Measurements from ENCODE around the gene RTP2.

Gene RTP2

DNA sequence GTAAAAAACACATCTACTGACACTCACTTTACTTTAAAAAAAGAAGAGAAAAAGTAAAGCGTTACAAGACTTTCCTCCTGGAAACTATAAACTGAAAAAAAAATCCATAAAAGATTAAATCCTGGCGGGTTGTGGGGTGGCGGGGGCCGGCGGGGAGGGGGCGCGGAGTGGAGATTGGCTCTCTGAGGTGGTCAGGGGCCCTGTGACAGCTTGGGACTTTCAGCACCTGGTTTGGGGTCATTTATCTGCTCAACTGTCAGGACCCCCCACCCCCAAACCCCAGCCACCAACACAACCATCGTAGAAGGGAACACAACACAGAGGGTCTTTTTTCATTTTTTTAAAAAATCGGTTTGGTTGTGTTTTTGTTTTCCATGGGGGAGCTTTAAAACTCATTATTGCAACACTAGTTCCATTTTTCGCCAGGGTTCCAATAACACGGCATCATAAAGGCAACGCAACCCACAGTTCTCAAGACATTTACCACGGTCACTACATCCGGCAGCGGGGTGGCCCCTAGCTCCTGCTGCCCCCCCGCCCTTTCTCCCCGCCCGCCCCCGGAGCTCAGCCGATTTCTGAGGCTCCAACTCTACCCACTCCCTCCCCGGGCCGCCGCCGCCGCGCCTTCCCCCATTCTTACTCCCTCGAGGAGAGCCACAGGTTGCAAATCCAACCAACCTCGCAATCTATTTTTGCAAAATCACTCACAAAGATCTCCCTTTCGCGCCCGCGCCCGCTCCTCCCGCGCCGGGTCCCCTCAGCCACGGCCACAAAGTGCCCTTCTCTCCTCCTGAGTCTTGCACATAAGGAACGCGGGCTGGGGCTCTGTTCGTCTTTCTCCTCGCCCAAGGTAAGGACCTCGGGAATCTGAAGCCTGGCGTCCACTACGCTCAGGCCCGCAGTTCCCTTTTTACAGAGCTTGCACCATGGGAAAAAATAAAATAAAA lies 41.1 kb upstream of the RTP2 start:
- Histone ChIP-seq H3K4me3 (ENCODE audit: low read depth, low read length) (peak overlapping the region; percentile 96), H3K36me3 (ENCODE audit: insufficient read depth, low read length) (no peaks in the 10 kb centered on the region), H2AFZ (ENCODE audit: low read length, unreplicated experiment) (no peak overlapping the region), H3K27ac (ENCODE audit: low read depth, low read length) (peak overlapping the region; percentile 97), H3K4me1 (ENCODE audit: control insufficient read depth, insufficient read depth, low read length, unreplicated experiment) (peaks cover 24% of the 10 kb centered on the region), H3K79me2 (ENCODE audit: control insufficient read depth, insufficient read depth, low read length, unreplicated experiment) (peaks cover 53% of the 10 kb centered on the region), H3K27me3 (ENCODE audit: insufficient read depth, low read length) (no peaks in the 10 kb centered on the region)

DNA sequence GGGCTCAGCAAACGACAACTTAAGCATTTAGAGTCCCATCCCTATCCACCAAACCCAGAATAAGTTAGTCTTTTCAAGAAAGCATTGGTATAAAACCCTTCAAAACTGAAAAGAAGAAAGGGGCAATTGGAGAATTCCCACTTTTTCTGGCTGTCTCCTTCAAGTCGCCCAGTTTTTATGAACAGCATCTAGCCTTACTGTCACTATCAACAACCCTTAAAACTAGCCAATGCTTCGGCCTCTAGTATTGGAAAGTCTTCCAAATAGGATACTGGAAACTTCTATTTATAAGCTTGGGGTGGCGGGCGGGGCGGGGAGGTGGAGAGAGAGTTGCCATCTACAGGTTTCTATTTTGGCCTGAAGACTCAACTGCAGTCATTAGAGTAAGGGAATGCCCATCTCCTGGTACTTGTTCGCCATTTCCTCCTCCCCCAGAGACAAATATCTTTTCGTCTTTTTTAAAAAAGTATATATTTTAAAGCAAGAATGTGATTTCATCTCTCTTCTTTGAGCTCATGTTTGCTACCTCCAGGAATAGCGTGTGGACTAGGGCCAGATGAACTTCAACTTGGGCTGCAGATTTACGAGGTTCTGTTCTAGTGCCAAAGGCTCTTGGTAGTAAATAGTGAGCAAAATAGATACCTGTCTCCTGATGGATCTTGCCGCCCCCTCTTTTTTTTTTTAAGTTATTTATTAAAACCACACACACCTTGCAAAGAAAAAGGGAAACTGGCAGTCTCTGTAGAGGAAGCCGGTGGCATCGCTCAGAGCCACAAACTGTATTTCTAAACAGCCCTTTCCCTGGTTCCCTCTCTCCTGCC lies 40.2 kb upstream of the RTP2 start:
- Histone ChIP-seq H3K79me2 (ENCODE audit: control insufficient read depth, insufficient read depth, low read length, unreplicated experiment) (peaks cover 62% of the 10 kb centered on the region), H3K27ac (ENCODE audit: low read depth, low read length) (peak overlapping the region; percentile 97), H3K27me3 (ENCODE audit: insufficient read depth, low read length) (no peaks in the 10 kb centered on the region), H3K4me3 (ENCODE audit: low read depth, low read length) (peak overlapping the region; percentile 96), H3K36me3 (ENCODE audit: insufficient read depth, low read length) (no peaks in the 10 kb centered on the region), H3K4me1 (ENCODE audit: control insufficient read depth, insufficient read depth, low read length, unreplicated experiment) (peaks cover 17% of the 10 kb centered on the region), H2AFZ (ENCODE audit: low read length, unreplicated experiment) (no peak overlapping the region)

DNA sequence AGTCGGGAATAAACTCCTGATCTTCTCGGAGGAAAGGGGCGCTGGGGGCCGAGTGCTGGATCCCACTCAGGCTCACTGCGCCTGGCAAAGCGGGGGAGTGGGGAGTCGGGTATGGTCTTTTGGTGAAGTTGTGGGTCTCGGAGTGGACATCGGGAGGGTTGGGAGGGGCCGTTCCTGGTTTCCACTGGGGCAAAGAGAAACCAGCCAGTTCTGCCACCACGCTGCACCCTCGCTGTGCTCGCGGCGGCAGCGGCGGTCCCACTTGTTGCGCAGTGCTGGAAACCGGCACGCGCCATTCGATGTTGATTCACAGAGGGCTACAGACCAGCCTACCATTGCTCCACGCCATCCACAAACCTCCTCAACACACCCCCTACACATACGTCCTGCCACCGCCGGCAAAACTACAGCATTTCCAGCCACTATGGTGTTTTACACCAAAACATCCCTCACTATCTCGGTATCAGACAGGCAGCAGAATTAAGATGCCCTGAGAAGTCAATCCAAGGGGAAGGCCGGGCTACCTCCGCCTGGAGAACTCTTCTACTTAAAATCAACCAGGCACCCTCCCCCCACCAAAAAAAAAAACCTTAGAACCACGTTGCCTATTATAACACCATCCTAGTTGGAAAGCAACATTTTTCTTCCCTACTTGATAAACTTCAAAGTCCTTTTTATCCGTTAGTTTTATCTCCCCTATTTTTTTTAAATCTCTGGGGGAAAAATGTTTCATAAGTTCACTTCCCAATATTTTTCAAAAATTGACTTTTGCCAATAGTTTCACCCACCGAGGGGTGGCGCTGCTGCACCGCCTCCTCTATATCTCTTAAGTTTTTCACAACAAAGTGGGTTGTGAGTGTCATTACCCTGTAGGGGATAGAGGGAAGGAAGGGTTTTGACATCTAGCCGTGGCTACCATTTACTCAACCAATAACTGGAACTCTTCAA lies 39.3 kb upstream of the RTP2 start:
- no peaks in the 10 kb centered on the region for H3K36me3 ChIP-seq (ENCODE audit: insufficient read depth, low read length)

DNA sequence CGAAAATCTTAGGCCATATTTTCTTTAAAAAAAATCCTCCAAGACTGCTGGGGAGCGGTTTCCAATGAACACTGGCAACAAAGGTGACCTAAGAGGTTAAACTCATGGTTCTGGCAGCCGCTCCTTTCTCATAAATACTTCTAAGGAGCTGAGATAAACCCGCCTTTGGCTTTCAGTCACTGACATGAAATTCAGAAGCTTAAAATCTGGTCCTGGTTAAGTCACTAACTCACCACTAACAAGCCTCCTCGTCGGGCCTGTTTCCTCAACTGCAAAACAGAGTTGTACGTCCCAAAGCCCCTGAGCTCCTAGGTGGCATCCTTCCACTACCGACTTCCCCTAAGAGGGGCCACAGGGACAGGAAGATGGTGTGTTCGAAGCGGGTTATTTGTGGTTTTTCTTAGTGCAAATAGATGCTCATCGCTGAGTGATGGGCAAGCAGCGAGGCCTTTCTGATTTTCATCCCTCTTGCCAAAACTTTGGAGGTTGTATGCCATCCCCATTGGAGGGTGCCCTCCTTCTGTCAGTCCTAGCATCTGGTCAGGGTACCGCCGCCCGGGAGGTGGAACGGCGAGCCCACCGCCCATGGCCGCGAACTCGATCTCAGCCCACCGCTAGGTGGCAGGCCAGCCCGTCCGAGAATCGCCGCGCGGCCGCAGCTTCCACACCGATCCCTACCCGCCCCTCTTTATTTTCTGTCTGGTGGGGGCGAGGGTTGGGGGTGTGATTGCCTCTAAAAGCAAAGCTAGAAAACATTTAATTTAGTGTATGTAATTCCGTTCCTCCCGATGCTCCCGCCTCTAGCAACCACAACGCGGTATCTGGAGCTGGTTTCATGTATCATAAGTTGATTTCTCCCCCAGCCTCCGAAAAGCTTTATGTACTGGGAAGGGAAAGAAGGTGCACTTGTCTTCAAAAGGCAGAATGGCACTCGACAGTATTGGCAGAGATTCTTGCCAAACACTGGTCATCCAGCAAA lies 38.4 kb upstream of the RTP2 start:
- no peaks in the 10 kb centered on the region for H3K27me3 ChIP-seq (ENCODE audit: insufficient read depth, low read length)
- H3K4me3 ChIP-seq (ENCODE audit: low read depth, low read length): peak overlapping the region; percentile 96
- H3K27ac ChIP-seq (ENCODE audit: low read depth, low read length): peak overlapping the region; percentile 97
- H3K79me2 ChIP-seq (ENCODE audit: control insufficient read depth, insufficient read depth, low read length, unreplicated experiment): peaks cover 81% of the 10 kb centered on the region
- H3K36me3 ChIP-seq (ENCODE audit: insufficient read depth, low read length): no peaks in the 10 kb centered on the region
- peaks cover 27% of the 10 kb centered on the region for H3K4me1 ChIP-seq (ENCODE audit: control insufficient read depth, insufficient read depth, low read length, unreplicated experiment)
- peak overlapping the region; percentile 87 for H2AFZ ChIP-seq (ENCODE audit: low read length, unreplicated experiment)

More for the DNA sequence above, 39.3 kb upstream of the RTP2 start:
- no peaks in the 10 kb centered on the region for H3K27me3 ChIP-seq (ENCODE audit: insufficient read depth, low read length)
- H3K27ac ChIP-seq (ENCODE audit: low read depth, low read length): peak overlapping the region; percentile 97
- H3K4me1 ChIP-seq (ENCODE audit: control insufficient read depth, insufficient read depth, low read length, unreplicated experiment): peaks cover 17% of the 10 kb centered on the region
- peaks cover 71% of the 10 kb centered on the region for H3K79me2 ChIP-seq (ENCODE audit: control insufficient read depth, insufficient read depth, low read length, unreplicated experiment)
- H2AFZ ChIP-seq (ENCODE audit: low read length, unreplicated experiment): peak overlapping the region; percentile 27
- H3K4me3 ChIP-seq (ENCODE audit: low read depth, low read length): peak overlapping the region; percentile 96

DNA sequence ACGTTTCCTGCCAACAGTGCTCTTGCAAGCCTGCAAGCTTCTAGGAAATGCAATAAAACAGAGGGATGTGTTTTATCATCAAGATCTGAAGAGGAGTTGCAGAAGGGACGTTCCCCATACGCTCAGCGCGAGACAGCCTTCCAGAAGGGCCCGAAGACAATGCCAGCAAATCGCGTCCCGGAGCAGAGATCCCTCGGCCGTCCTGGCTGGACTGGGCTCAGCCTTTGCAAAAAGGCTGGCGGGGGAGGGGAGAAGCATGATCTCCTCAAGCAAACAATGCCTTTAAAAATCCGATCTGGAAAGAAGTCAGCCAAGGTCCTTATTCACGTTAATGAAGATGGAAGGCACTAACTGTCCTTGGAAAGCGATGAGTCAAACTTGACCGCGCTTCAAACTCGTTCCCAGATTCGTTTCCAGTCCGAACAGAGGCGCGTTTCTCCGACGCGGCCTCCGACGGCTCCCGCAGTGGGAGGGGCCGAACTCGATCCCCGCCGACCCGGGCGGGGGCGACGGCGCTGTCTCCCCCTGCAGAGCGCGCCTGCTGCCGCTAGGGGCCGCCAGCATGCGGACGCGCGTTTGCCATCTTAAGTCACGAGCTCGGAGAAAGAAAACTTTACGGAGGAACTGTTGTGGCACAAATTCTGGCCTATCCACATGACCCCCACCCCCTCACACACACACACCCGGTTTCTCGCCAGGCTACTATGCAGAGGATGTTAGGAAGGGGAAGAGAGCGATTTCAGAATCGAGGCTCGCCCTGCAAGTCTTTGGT lies 37.4 kb upstream of the RTP2 start:
- Histone ChIP-seq H3K79me2 (ENCODE audit: control insufficient read depth, insufficient read depth, low read length, unreplicated experiment) (peaks cover 85% of the 10 kb centered on the region), H3K4me1 (ENCODE audit: control insufficient read depth, insufficient read depth, low read length, unreplicated experiment) (peaks cover 31% of the 10 kb centered on the region), H3K4me3 (ENCODE audit: low read depth, low read length) (peak overlapping the region; percentile 96), H3K27ac (ENCODE audit: low read depth, low read length) (peak overlapping the region; percentile 97), H3K27me3 (ENCODE audit: insufficient read depth, low read length) (no peaks in the 10 kb centered on the region), H2AFZ (ENCODE audit: low read length, unreplicated experiment) (peak overlapping the region; percentile 87), H3K36me3 (ENCODE audit: insufficient read depth, low read length) (no peaks in the 10 kb centered on the region)

DNA sequence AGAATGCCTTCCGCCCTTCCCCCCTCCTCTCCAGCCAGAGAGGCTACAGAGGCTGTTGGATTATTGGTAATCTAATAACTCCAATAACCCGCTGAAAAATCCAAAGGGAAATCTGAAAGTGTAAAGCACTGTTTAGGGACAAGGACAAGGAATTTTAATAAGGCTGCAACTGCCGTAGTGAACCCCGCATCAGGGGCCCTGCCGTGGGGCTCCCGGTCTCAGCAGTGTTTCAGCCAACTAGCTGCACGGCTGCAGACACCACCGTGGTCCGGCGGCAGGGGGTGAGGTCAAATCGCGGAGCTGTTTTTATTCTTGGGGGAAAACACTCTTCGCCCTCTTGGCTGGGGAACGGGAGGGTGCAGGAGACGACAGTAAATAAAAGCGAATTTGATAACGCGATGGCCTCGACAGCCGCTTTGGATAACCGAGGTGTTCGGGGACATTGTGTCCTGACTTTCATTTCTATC lies 36.8 kb upstream of the RTP2 start:
- peak overlapping the region; percentile 96 for H3K4me3 ChIP-seq (ENCODE audit: low read depth, low read length)
- peaks cover 83% of the 10 kb centered on the region for H3K79me2 ChIP-seq (ENCODE audit: control insufficient read depth, insufficient read depth, low read length, unreplicated experiment)
- no peak overlapping the region for H2AFZ ChIP-seq (ENCODE audit: low read length, unreplicated experiment)
- peak overlapping the region; percentile 97 for H3K27ac ChIP-seq (ENCODE audit: low read depth, low read length)
- no peaks in the 10 kb centered on the region for H3K36me3 ChIP-seq (ENCODE audit: insufficient read depth, low read length)
- no peaks in the 10 kb centered on the region for H3K27me3 ChIP-seq (ENCODE audit: insufficient read depth, low read length)
- H3K4me1 ChIP-seq (ENCODE audit: control insufficient read depth, insufficient read depth, low read length, unreplicated experiment): peaks cover 31% of the 10 kb centered on the region

DNA sequence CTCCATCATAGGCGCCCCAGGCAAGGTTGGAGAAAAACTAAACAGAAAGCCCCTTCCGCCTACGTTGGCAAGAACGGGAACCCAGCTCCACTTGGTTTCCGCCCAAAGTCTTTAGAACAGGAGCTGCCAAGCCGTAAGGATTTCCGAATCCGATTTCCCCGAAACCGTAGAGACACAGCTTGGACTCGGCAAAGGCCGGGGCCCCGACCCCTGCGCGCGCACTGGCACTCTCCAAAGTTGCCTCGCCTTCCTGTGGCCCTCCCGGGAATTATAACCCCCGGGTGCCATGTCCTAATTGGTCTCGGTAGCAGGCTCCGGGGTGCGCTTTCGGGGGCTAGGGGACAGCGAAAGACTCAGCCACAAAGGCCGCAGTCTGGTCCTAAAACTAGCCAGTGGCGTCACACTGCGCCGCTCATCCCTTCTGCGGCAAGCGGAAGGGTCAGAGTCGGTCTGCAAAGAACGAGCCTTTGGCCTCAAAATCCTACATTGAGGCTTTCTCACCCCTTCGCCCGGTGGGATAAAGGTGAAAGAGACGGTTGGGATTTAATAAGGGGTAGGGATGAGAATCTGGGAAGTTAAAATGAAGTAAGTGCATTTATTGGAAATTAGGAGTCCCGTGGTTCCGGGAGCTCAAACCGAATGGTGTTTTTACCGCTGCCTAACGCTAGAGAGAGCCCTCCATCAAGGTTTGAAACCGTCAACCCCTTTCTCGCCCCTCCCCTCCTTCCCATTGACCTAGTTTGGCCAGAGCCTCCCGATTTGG lies 36.2 kb upstream of the RTP2 start:
- Histone ChIP-seq H3K36me3 (ENCODE audit: insufficient read depth, low read length) (no peaks in the 10 kb centered on the region), H2AFZ (ENCODE audit: low read length, unreplicated experiment) (peak overlapping the region; percentile 83), H3K27ac (ENCODE audit: low read depth, low read length) (peak overlapping the region; percentile 97), H3K27me3 (ENCODE audit: insufficient read depth, low read length) (no peaks in the 10 kb centered on the region), H3K4me3 (ENCODE audit: low read depth, low read length) (peak overlapping the region; percentile 96), H3K4me1 (ENCODE audit: control insufficient read depth, insufficient read depth, low read length, unreplicated experiment) (peaks cover 31% of the 10 kb centered on the region), H3K79me2 (ENCODE audit: control insufficient read depth, insufficient read depth, low read length, unreplicated experiment) (peaks cover 76% of the 10 kb centered on the region)

DNA sequence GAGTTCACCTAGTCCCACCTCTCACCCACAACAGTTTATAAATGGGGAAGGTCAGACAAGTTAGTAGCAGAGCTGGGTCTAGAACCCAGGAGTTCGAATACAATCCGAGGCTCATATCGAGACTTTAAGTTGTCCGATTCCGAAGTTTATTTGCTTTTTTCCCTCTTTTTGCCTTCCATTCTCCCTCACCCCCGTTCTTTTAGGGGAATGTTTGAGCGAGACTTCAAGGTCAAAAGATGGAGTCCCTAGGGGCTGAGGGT lies 35.6 kb upstream of the RTP2 start:
- Histone ChIP-seq H3K27ac (ENCODE audit: low read depth, low read length) (peak overlapping the region; percentile 97), H3K79me2 (ENCODE audit: control insufficient read depth, insufficient read depth, low read length, unreplicated experiment) (peaks cover 71% of the 10 kb centered on the region), H2AFZ (ENCODE audit: low read length, unreplicated experiment) (peak overlapping the region; percentile 16), H3K27me3 (ENCODE audit: insufficient read depth, low read length) (no peaks in the 10 kb centered on the region), H3K36me3 (ENCODE audit: insufficient read depth, low read length) (no peaks in the 10 kb centered on the region), H3K4me1 (ENCODE audit: control insufficient read depth, insufficient read depth, low read length, unreplicated experiment) (peaks cover 31% of the 10 kb centered on the region), H3K4me3 (ENCODE audit: low read depth, low read length) (peak overlapping the region; percentile 96)
